Stimulated activated CD8-positive, alpha-beta memory T cell treated with anti-CD3 and anti-CD28 coated beads, Interleukin-7, amount 100 ng/mL, for 4 hours (primary cell): ENCODE data around the gene CTRL.
A peak's percentile ranks its signal among the peaks of the same experiment; 100 is the strongest.

Source experiments
- DNase-seq, 2 donors: peaks; one replicate each; pipeline ENCODE4 v3.0.0-alpha.2; 2020; ENCODE audit warnings: low read depth in 2 of 2

The CTRL gene

DNA sequence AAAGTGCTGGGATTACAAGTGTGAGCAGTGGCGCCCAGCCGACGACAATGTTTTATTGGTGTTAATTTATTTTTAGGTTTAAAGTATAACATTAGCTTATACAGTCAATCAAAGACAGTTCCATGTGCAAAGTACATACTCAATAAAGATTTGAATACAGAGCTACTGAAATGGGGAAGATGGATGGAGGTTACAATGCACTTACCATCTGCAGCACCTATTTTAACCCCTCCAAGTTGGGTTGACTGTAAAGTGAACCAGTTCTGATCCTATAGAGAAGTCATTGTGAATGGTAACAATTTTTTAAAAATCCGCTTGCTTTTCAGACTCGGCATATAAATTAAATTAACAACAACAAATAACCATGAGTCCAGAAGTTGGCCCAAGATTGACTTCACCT lies 39.3 kb downstream of the CTRL start:
- DNase-seq = no peak

DNA sequence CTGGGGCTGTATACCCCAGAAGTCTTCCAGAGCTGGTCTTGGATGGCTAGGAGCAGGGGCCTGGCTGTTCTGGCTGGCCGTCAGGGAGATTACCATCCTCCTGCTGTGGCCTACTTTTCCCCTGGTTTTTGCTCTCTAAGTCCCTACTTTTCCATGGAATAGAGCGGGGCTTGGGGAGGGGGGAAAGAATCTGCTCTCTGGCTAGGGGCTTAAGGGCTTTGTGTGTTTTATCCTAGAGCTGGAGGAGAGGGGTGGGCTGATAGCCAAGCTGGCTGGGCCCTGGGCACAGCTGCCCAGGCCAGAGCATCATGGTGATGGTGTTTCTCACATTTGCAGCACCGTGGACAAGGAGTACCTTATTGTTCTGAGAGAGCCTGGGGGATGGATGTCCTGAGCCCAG lies 43.3 kb downstream of the CTRL start:
- DNase-seq = no peak

DNA sequence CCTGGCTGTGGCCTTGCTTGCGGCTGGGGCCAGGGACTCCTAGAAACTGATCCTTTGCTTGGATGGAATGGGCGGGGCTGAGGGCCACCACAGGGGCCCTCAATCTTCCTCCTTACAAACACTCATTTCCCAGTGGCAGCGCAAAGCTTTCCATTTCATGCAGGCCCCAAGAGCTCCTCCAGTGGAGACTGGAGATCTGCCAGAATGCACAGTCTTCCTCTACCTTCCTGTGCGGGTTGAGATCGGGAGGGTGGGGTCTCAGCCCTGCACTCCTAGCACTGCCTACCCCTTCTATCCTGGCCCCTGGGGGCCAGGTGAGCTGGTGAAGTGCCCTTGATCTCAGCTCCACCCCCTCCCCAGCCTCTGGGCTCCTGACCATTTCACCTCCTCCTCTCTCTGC lies 45.3 kb downstream of the CTRL start:
- DNase-seq = no peak

DNA sequence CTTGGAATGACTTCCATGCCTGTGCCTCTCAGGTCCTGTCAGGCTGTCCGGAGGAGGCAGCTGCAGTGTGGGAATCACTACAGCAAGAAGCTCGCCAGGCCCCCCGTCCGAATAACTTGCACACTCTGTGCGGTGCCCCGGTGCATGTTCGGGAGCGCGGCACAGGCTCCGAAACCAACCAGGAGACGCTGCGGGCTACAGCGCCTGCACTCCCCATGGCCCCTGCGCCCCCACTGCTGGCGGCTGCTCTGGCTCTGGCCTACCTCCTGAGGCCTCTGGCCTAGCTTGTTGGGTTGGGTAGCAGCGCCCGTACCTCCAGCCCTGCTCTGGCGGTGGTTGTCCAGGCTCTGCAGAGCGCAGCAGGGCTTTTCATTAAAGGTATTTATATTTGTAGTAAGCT lies 45.7 kb downstream of the CTRL start:
- DNase-seq = no peak

DNA sequence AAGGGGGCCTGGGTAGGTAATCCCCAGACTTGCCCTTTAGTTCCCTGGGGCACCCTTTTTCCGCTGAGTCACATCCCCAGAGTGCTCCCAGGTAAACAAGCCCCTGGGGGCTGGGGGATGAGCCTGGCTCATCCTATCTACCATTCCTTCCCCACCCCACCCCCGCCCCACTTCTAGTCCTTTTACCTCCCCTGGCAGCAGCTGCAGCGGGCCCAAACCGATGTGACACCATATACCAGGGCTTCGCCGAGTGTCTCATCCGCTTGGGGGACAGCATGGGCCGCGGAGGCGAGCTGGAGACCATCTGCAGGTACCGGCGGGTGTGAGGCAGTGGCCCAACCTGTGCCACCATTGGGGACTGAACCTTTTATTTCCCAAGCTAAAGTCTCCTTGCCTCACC lies 46.1 kb downstream of the CTRL start:
- DNase-seq = no peak

DNA sequence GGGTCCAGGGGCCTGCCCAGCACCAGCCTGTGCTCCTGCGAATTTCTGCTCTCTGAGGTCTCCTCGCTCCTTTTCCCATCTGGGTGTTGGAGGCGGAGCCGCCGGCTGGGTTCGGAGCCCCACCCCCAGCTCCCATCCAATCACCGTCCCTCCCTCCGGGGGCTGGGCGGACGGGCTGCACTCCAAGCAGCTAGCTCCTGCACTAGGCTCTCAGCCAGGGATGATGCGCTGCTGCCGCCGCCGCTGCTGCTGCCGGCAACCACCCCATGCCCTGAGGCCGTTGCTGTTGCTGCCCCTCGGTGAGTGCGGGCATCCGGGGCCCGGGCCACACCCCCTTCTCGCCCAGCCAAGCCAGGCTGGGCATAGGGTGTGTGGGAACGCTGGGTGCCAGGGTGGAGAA lies 47.0 kb downstream of the CTRL start, which contains the start of gene NRN1L:
Gene NRN1L (plus strand): TSS at position 202 of the 400 bp plus-strand sequence. CDS start 19 bp downstream, at position 221.
- DNase-seq = no peak

DNA sequence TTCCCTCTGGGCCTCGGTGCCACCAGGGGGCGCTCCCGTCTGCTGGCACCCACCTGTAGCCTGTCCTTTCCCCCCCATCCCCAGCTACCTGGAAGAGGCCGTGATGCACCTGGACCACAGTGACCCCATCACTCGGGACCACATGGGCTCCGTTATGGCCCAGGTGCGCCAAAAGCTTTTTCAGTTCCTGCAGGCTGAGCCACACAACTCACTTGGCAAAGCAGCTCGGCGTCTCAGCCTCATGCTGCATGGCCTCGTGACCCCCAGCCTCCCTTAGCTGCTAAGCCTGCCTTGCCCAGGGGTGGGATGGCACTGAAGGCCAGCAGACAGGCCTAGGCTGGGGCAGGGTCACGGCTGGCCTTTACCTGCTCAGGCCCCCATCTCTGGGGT lies 47.8 kb downstream of the CTRL start:
- DNase-seq = peak; percentile 31 to 52

DNA sequence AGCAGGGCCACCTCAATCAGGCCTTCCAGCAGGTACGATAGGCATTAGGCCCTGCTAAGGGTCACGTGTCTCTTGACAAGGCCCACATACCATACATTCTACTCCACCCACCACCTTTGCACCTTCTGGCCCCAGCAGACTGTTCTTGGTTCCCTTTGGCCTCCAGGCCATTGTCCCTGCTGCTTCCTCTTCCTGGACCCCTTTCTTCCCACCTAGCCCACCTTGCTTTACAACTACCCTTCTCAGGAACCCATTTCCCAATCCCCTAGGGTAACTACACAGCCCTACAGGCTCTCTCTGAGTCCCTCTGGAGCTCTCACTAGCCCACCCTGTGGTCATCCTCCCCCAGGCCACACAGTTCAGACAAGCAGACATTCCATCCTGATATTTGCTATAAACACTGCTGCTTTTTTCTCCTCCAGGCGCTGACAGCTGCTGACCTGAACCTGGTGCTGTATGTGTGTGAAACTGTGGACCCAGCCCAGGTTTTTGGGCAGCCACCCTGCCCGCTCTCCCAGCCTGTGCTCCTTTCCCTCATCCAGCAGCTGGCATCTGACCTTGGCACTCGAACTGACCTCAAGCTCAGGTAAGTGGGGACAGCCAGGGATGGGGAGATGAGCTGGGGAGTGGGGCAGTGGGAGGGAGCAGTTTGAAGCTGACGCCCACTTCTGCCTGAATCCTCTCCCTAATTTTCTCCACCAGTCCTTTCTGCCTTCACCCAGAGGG lies 48.4 kb downstream of the CTRL start:
- DNase-seq = no peak

DNA sequence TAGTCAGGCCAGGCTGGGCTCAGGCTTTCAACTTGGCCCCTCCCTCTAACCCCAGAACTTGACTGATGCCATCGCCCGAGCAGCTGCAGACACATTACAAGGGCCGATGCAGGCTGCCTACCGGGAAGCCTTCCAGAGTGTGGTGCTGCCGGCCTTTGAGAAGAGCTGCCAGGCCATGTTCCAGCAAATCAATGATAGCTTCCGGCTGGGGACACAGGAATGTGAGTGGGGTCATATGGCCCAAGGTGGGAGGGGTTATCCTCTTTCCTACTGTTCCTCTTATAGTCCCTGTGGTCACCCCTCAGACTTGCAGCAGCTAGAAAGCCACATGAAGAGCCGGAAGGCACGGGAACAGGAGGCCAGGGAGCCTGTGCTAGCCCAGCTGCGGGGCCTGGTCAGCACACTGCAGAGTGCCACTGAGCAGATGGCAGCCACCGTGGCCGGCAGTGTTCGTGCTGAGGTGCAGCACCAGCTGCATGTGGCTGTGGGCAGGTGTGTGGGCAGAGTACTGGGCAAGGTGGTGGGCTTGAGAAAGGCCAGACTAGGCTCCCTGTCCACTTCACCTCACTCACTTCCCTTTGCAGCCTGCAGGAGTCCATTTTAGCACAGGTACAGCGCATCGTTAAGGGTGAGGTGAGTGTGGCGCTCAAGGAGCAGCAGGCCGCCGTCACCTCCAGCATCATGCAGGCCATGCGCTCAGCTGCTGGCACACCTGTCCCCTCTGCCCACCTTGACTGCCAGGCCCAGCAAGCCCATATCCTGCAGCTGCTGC lies 49.1 kb downstream of the CTRL start:
- no peak for DNase-seq

DNA sequence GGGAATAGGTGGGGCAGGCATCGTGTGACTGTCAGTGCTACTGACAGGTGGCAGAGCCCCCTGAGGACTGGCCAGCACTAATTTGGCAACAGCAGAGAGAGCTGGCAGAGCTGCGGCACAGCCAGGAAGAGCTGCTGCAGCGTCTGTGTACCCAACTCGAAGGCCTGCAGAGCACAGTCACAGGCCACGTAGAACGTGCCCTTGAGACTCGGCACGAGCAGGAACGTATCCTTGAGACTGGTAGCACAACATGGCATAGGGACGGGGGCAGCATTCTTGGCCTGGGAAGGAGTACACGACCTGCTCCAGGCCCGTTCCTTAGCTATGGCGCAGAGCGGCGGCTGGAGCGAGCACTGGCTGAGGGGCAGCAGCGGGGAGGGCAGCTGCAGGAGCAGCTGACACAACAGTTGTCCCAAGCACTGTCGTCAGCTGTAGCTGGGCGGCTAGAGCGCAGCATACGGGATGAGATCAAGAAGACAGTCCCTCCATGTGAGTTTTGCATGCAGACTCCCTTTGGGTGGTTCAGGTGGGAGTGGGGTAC lies 50.0 kb downstream of the CTRL start:
- DNase-seq = no peak

DNA sequence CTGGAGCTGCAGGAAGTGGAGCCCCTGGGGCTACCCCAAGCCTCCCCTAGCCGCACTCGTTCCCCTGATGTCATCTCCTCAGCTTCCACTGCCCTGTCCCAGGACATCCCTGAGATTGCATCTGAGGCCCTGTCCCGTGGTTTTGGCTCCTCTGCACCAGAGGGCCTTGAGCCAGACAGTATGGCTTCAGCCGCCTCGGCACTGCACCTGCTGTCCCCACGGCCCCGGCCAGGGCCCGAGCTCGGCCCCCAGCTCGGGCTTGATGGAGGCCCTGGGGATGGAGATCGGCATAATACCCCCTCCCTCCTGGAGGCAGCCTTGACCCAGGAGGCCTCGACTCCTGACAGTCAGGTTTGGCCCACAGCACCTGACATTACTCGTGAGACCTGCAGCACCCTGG lies 51.1 kb downstream of the CTRL start:
- no peak for DNase-seq

DNA sequence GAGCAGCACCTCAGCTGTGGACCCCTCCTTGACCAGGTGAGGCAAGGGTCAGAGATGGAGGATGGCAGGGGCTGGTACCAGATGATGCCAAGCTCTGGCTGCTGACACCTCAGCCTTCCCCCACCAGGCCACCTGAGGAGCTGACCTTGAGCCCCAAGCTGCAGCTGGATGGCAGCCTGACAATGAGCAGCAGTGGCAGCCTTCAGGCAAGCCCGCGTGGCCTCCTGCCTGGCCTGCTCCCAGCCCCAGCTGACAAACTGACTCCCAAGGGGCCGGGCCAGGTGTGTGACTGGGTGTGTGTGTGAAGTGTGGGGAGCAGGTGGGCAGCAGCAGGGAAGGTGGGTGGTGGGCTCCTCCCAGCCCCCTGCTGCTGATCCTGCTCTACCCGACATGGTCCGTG lies 51.7 kb downstream of the CTRL start:
- no peak for DNase-seq
